ENCODE measurements around the gene EPHA6. TPM values are rescaled to one million over a fixed set of nuclear protein-coding genes. Genes with fewer than 3 reads are reported as not detected.

The EPHA6 gene
- total and polyA plus RNA-seq, 9 of the 15 experiments (the other 6 are each of a cell fraction or from before 2014, with no cell fraction given): not detected

- TF ChIP-seq ZNF217 (CRISPR knock-in tag; IDR thresholded peaks at IDR 0.05) (no peak), ZNF551 (CRISPR knock-in tag; IDR thresholded peaks at IDR 0.05) (no peak), ZFP91 (CRISPR knock-in tag; IDR thresholded peaks at IDR 0.05) (no peak), TCF3 (CRISPR knock-in tag; IDR thresholded peaks at IDR 0.05) (no peak), HDAC1 (IDR thresholded peaks at IDR 0.05) (no peak), ZBED1 (IDR thresholded peaks at IDR 0.05) (no peak), POLR2AphosphoS5 (IDR thresholded peaks at IDR 0.05; ENCODE audit: control insufficient read depth, insufficient read depth, low read depth, low read length) (no peak), ZNF561 (CRISPR knock-in tag; conservative IDR thresholded peaks at IDR 0.05) (no peak), SMARCA5 (IDR thresholded peaks at IDR 0.05) (no peak), ZNF431 (CRISPR knock-in tag; IDR thresholded peaks at IDR 0.05) (no peak), BHLHE40 (IDR thresholded peaks at IDR 0.05; ENCODE audit: low read length) (no peak)
Measured at GRCh38 chr3:97076673-97077072, 262.3 kb downstream of the EPHA6 start (continued).

GRCh38 chr3:97089621-97090020 is 275.2 kb downstream of the EPHA6 start:
- no peak for ATAC-seq
- in situ Hi-C loops (cut with MboI) (no loop called here), intact Hi-C loops (cut with micrococcal nuclease) (no loop called here)
- H2AFZ ChIP-seq (ENCODE audit: low read depth, low read length): no peak overlapping the region
- no peaks in the 10 kb centered on the region for H3K36me3 ChIP-seq (ENCODE audit: control insufficient read depth, insufficient read depth, low read length)
- no peak overlapping the region for H3K27ac ChIP-seq (ENCODE audit: extremely low read depth, low read depth, low read length)
- DNase-seq (ENCODE audit: extremely low read depth in 1 of 4, low spot score in 3 of 4): no peak
- CTCF ChIA-PET (ENCODE audit: low intra/inter-chr PET ratio): no interaction called here
- H3K9ac ChIP-seq (ENCODE audit: insufficient read depth in 1 of 2, low read depth in 2 of 2, low read length in 2 of 2): no peak overlapping the region
- no peaks in the 10 kb centered on the region for H3K9me1 ChIP-seq (ENCODE audit: control insufficient read depth, insufficient read depth, low read length)
- BruUV-seq (replicated peaks): no TSS peak
- H3K9me3 ChIP-seq (replicated peaks; ENCODE audit: control insufficient read depth, insufficient read depth, low read depth, low read length): no peaks in the 10 kb centered on the region
- no peaks in the 10 kb centered on the region for H3K79me2 ChIP-seq (ENCODE audit: control insufficient read depth, insufficient read depth, low read length)
- FAIRE-seq: no peak
- TF ChIP-seq E2F4 (CRISPR knock-in tag; IDR thresholded peaks at IDR 0.05; ENCODE audit: low read depth): no peak
- TF ChIP-seq RBM39 (optimal IDR thresholded peaks at IDR 0.05; ENCODE audit: low read depth, low read length): no peak
- no peak for TF ChIP-seq ZNF639 (CRISPR knock-in tag; conservative IDR thresholded peaks at IDR 0.05 in 1 of 2, IDR thresholded peaks at IDR 0.05 in 1 of 2)
- TF ChIP-seq ZBTB26 (CRISPR knock-in tag; IDR thresholded peaks at IDR 0.05): no peak
- POLR2A ChIA-PET: no interaction called here
- no peaks in the 10 kb centered on the region for H4K20me1 ChIP-seq (replicated peaks; ENCODE audit: control insufficient read depth, insufficient read depth, low read length)
- H3K4me1 ChIP-seq (replicated peaks in 1 of 2; ENCODE audit: control insufficient read depth in 2 of 2, insufficient read depth in 2 of 2, low read length in 2 of 2): no peaks in the 10 kb centered on the region
- H3K4me2 ChIP-seq (ENCODE audit: insufficient read depth, low read length): no peak overlapping the region
- H3K27me3 ChIP-seq (ENCODE audit: control insufficient read depth in 2 of 2, insufficient read depth in 2 of 2, low read length in 2 of 2): no peaks in the 10 kb centered on the region
- H3K4me3 ChIP-seq: no peak overlapping the region
- WGBS (ENCODE audit: insufficient coverage, low coverage, missing lambda C conversion rate): 0% methylated on average over 2 of the region's 2 CpGs

All from K562 (cell line).